Stomach (tissue), 9 donors: ENCODE results near the gene SMTNL1. TPM values are rescaled to one million over a fixed set of nuclear protein-coding genes. Genes with fewer than 3 reads are reported as not detected.
A peak's percentile ranks its signal among the peaks of the same experiment; 100 is the strongest.

Experiments
- DNase-seq, 2 donors: peaks; one replicate each; pipeline versions ENCODE4 v3.0.0 to v3.0.0-alpha.2; 2013 to 2019
- H3K27ac ChIP-seq, 5 donors: fragments of 200-600 bp in 4 of 5; sonication (generic) in 4 of 5; one replicate each; pipeline ENCODE4 v1.5.1; 2013 to 2019; ENCODE audit warnings: mild to moderate bottlenecking in 1 of 5, moderate library complexity in 1 of 5
- H3K27me3 ChIP-seq, 3 donors: fragments of 200-600 bp; sonication (generic); one replicate each; pipeline ENCODE4 v1.5.1; 2017 to 2019; ENCODE audit warnings: mixed run types in 1 of 3
- H3K36me3 ChIP-seq, 4 donors: fragments of 200-600 bp; sonication (generic); 1 replicate in 3 of 4; 2 replicates in 1 of 4; pipeline ENCODE4 v1.5.1; 2016 to 2019
- H3K4me1 ChIP-seq, 4 donors: fragments of 200-600 bp; sonication (generic); one replicate each; pipeline ENCODE4 v1.5.1; 2016 to 2019
- H3K4me3 ChIP-seq, 4 donors: fragments of 200-600 bp; sonication (generic) in 3 of 4; one replicate each; pipeline ENCODE4 v1.5.1; 2016 to 2019; ENCODE audit warnings: mild to moderate bottlenecking in 1 of 4
- H3K9me3 ChIP-seq, 4 donors: fragments of 200-600 bp; sonication (generic); one replicate each; pipeline ENCODE4 v1.5.1; 2016 to 2019
- CTCF ChIP-seq, 7 experiments: fragments of 450-650 bp in 4 of 7; fragments of 200-600 bp in 3 of 7; sonication (generic) in 3 of 7; IDR thresholded peaks; one replicate each; pipeline ENCODE4 v1.5.1; 2016 to 2019; ENCODE audit warnings: antibody characterized with exemption in 7 of 7, control low read depth in 2 of 7, mild to moderate bottlenecking in 1 of 7
- EP300 ChIP-seq: sonication (generic); formaldehyde crosslinking; IDR thresholded peaks from one replicate; pipeline ENCODE4 v1.6.1; 2017; ENCODE audit warnings: antibody characterized with exemption
- POLR2A ChIP-seq, 4 donors: fragments of 450-650 bp; IDR thresholded peaks; one replicate each; pipeline ENCODE4 v1.6.1; 2016; ENCODE audit warnings: antibody characterized with exemption in 4 of 4, control low read depth in 2 of 4, mild to moderate bottlenecking in 1 of 4, moderate library complexity in 1 of 4
- POLR2AphosphoS5 ChIP-seq, 3 donors: sonication (generic); formaldehyde crosslinking; IDR thresholded peaks; one replicate each; pipeline ENCODE4 v1.6.1; 2016; ENCODE audit warnings: antibody characterized with exemption in 3 of 3
- WGBS, 5 donors: extraction: QIAGEN DNeasy Blood & Tissue Kit in 3 of 5; methylation state at CpG; one replicate each; pipeline versions ENCODE4 v1.1.5 to v1.1.7; 2013 to 2018; 5-methylcytosine and 5-hydroxymethylcytosine counted together
- intact Hi-C: fragments of 100-400 bp; cut with DNase I; formaldehyde crosslinking; loops from one replicate; pipeline ENCODE4 v1.15.1; 2023; ENCODE audit warnings: low total_unique reads
- polyA plus RNA-seq, 3 donors: library from polyadenylated mRNA; stranded (reverse); fragments of 200-250 nt; gene quantifications; one replicate each; pipeline ENCODE4 v1.2.3, GENCODE V29; 2013
- total RNA-seq, 5 donors: library from RNA; depleted of rRNA; stranded (reverse); fragments of >200 nt; gene quantifications; one replicate each; pipeline versions ENCODE4 v1.1.0 to v1.2.3, GENCODE V29; 2014 to 2016
- donor health status: healthy with polysubstance abuse.
- donor health status: Bipolar disorder and iron deficiency.
- donor health status: healthy.

SMTNL1 gene
- total and polyA plus RNA-seq, 8 donors, result not detected

- intact Hi-C loops, result no loop called here
- peaks cover 37 to 66% (median 55%) of the 10 kb centered on the region in 4 donors for H3K4me1 ChIP-seq
- DNase-seq, result peak in 1 of 2 donors; percentile 53
- H3K9me3 ChIP-seq, result no peaks in the 10 kb centered on the region
- WGBS, 5 donors, result 72 to 91% (median 75%) methylated on average over 8 of the region's 8 CpGs
- H3K27ac ChIP-seq, result peak overlapping the region; percentile 84 to 92 (median 86)
- H3K4me3 ChIP-seq, result no peak overlapping the region
- peaks cover 3 to 36% (median 23%) of the 10 kb centered on the region in 4 donors for H3K36me3 ChIP-seq
- TF ChIP-seq POLR2AphosphoS5 (IDR thresholded peaks at IDR 0.05), result no peak
- no peak for TF ChIP-seq POLR2A (IDR thresholded peaks at IDR 0.05)
- TF ChIP-seq CTCF (IDR thresholded peaks at IDR 0.05), result no peak
- no peak for TF ChIP-seq EP300
- H3K27me3 ChIP-seq, result no peaks in the 10 kb centered on the region
Measured at GRCh38 chr11:57500515-57500914, 36.9 kb upstream of the SMTNL1 start.

- peak overlapping the region; percentile 84 to 92 (median 86) for H3K27ac ChIP-seq
- H3K27me3 ChIP-seq, result no peaks in the 10 kb centered on the region
- 89 to 97% (median 92%) methylated on average over 9 to 15 of the region's 15 CpGs for WGBS, 5 donors
- TF ChIP-seq EP300 (no peak), POLR2A (IDR thresholded peaks at IDR 0.05) (no peak), CTCF (IDR thresholded peaks at IDR 0.05) (no peak), POLR2AphosphoS5 (IDR thresholded peaks at IDR 0.05) (no peak)
- H3K4me1 ChIP-seq, result peaks cover 37 to 63% (median 53%) of the 10 kb centered on the region in 4 donors
- no peak overlapping the region for H3K4me3 ChIP-seq
- DNase-seq, result no peak
- no peaks in the 10 kb centered on the region for H3K9me3 ChIP-seq
- H3K36me3 ChIP-seq, result peaks cover under 1 to 36% (median 21%) of the 10 kb centered on the region in 4 donors
- intact Hi-C loops, result no loop called here
Measured at GRCh38 chr11:57500926-57501325, 36.5 kb upstream of the SMTNL1 start.

- TF ChIP-seq EP300 (no peak), POLR2A (IDR thresholded peaks at IDR 0.05) (no peak), CTCF (IDR thresholded peaks at IDR 0.05) (no peak), POLR2AphosphoS5 (IDR thresholded peaks at IDR 0.05) (peak in 1 of 3 donors; percentile 25)
- 36 to 59% (median 47%) methylated on average over 4 of the region's 4 CpGs for WGBS, 5 donors
- Histone ChIP-seq H3K4me1 (peaks cover 37 to 59% (median 47%) of the 10 kb centered on the region in 4 donors), H3K27ac (peak overlapping the region; percentile 37 to 87 (median 84)), H3K36me3 (peaks cover 0 to 38% (median 20%) of the 10 kb centered on the region in 4 donors), H3K9me3 (no peaks in the 10 kb centered on the region), H3K27me3 (no peaks in the 10 kb centered on the region), H3K4me3 (no peak overlapping the region)
- intact Hi-C loops, result no loop called here
- peak; percentile 59 to 69 for DNase-seq
Measured at GRCh38 chr11:57501953-57502352, 35.4 kb upstream of the SMTNL1 start.

- Histone ChIP-seq H3K27ac (peak overlapping the region; percentile 37 to 87 (median 84)), H3K4me3 (no peak overlapping the region), H3K27me3 (no peaks in the 10 kb centered on the region), H3K36me3 (peaks cover 0 to 38% (median 23%) of the 10 kb centered on the region in 4 donors), H3K9me3 (no peaks in the 10 kb centered on the region), H3K4me1 (peaks cover 37 to 58% (median 45%) of the 10 kb centered on the region in 4 donors)
- 76 to 85% (median 83%) methylated on average over 3 of the region's 3 CpGs for WGBS, 5 donors
- TF ChIP-seq POLR2A (IDR thresholded peaks at IDR 0.05), result no peak
- no peak for TF ChIP-seq EP300
- no peak for TF ChIP-seq CTCF (IDR thresholded peaks at IDR 0.05)
- TF ChIP-seq POLR2AphosphoS5 (IDR thresholded peaks at IDR 0.05), result no peak
- intact Hi-C loops, result no loop called here
- no peak for DNase-seq
Measured at GRCh38 chr11:57502376-57502775, 35.0 kb upstream of the SMTNL1 start.
